OCI-LY1 (cell line): Measurements from ENCODE around the gene BLCAP.
"Not testable (repeated sequence)": the region's sequence is repeated elsewhere in the genome, so short reads cannot be mapped to it uniquely, and the experiment has no call there.

Experiments
- H2AFZ ChIP-seq: fragments of 200-600 bp; sonication (generic), shearing (Covaris generic); 2 replicates; pipeline ENCODE4 v1.6.0; 2014; ENCODE audit warnings: antibody characterized with exemption, mild to moderate bottlenecking, low read length
- H3F3A ChIP-seq: fragments of 200-600 bp; sonication (generic), shearing (Covaris generic); 2 replicates; pipeline ENCODE4 v1.6.0; 2014; ENCODE audit warnings: mild to moderate bottlenecking, antibody characterized with exemption, low read length, moderate library complexity; ENCODE audit not compliant: insufficient read depth
- H3K27ac ChIP-seq: fragments of 200-600 bp; sonication (generic); 2 replicates; pipeline ENCODE4 v1.5.1; 2014; ENCODE audit warnings: low read length, mixed run types, mild to moderate bottlenecking, low read depth; ENCODE audit not compliant: poor library complexity, severe bottlenecking
- H3K27me3 ChIP-seq: fragments of 200-600 bp; sonication (generic); 2 replicates; pipeline ENCODE4 v1.6.0; 2014; ENCODE audit warnings: antibody characterized with exemption, mild to moderate bottlenecking, low read length, moderate library complexity; ENCODE audit not compliant: insufficient read depth
- H3K36me3 ChIP-seq: fragments of 200-600 bp; sonication (generic); 2 replicates; pipeline ENCODE4 v1.6.1; 2014; ENCODE audit warnings: mild to moderate bottlenecking, antibody characterized with exemption, low read length, moderate library complexity, mixed read lengths; ENCODE audit not compliant: insufficient read depth
- H3K4me1 ChIP-seq: fragments of 200-600 bp; sonication (generic); 2 replicates; pipeline ENCODE4 v1.5.1; 2014; ENCODE audit warnings: mild to moderate bottlenecking, low read length, moderate library complexity; ENCODE audit not compliant: insufficient read depth, severe bottlenecking
- H3K4me2 ChIP-seq: fragments of 200-600 bp; sonication (generic), shearing (Covaris generic); 2 replicates; pipeline ENCODE4 v1.6.1; 2014; ENCODE audit warnings: low read length
- H3K4me3 ChIP-seq: fragments of 200-600 bp; sonication (generic); 2 replicates; pipeline ENCODE4 v1.5.1; 2014; ENCODE audit warnings: low read length, low read depth, mild to moderate bottlenecking, mixed read lengths; ENCODE audit not compliant: poor library complexity, severe bottlenecking
- H3K79me2 ChIP-seq: fragments of 200-600 bp; shearing (Covaris generic); 2 replicates; pipeline ENCODE4 v1.6.1; 2016; ENCODE audit warnings: mixed run types, low read length, mixed read lengths; ENCODE audit not compliant: insufficient read depth
- H3K9ac ChIP-seq: fragments of 200-600 bp; sonication (generic), shearing (Covaris generic); 2 replicates; pipeline ENCODE4 v1.6.1; 2014; ENCODE audit warnings: mild to moderate bottlenecking, low read length, mixed read lengths
- H3K9me2 ChIP-seq: fragments of 200-600 bp; sonication (generic), shearing (Covaris generic); 2 replicates; pipeline ENCODE4 v1.6.1; 2014; ENCODE audit warnings: low read depth, mild to moderate bottlenecking, low read length, mixed read lengths
- H3K9me3 ChIP-seq: fragments of 200-600 bp; shearing (Covaris generic); 2 replicates; pipeline ENCODE4 v1.6.1; 2014; ENCODE audit warnings: low read length, mixed read lengths
- H4K20me1 ChIP-seq: fragments of 200-600 bp; sonication (generic), shearing (Covaris generic); 2 replicates; pipeline ENCODE4 v1.6.0; 2016; ENCODE audit warnings: mild to moderate bottlenecking, low read length; ENCODE audit not compliant: insufficient read depth
- CTCF ChIP-seq: fragments of 200-600 bp; sonication (generic), shearing (Covaris generic); IDR thresholded peaks from 2 replicates; pipeline ENCODE4 v1.5.1; 2017; ENCODE audit warnings: mild to moderate bottlenecking, antibody characterized with exemption, low read length, moderate library complexity, mixed read lengths
- EZH2 ChIP-seq: fragments of 200-600 bp; sonication (generic), shearing (Covaris generic); IDR thresholded peaks from 2 replicates; pipeline ENCODE4 v1.8.0; 2017; ENCODE audit warnings: borderline replicate concordance, mixed run types, mild to moderate bottlenecking, antibody characterized with exemption, low read length, moderate library complexity, mixed read lengths

Gene BLCAP

GRCh38 chr20:37492096-37492625, 35.5 kb downstream of the BLCAP start:
- no peaks in the 10 kb centered on the region for H3K27me3 ChIP-seq
- no peak overlapping the region for H2AFZ ChIP-seq
- H3K27ac ChIP-seq = no peak overlapping the region
- no peaks in the 10 kb centered on the region for H3K9me2 ChIP-seq
- H3K79me2 ChIP-seq = no peaks in the 10 kb centered on the region
- no peak overlapping the region for H3K4me2 ChIP-seq
- no peak overlapping the region for H3K9ac ChIP-seq
- H3K4me1 ChIP-seq = no peaks in the 10 kb centered on the region
- H3K9me3 ChIP-seq = no peaks in the 10 kb centered on the region
- TF ChIP-seq CTCF (no peak), EZH2 (no peak)
- no peaks in the 10 kb centered on the region for H3K36me3 ChIP-seq
- no peaks in the 10 kb centered on the region for H3F3A ChIP-seq
- H4K20me1 ChIP-seq = no peaks in the 10 kb centered on the region
- no peak overlapping the region for H3K4me3 ChIP-seq

- H3K79me2 ChIP-seq = no peaks in the 10 kb centered on the region
- H3K27ac ChIP-seq = no peak overlapping the region
- no peak overlapping the region for H3K9ac ChIP-seq
- no peak overlapping the region for H3K4me2 ChIP-seq
- no peaks in the 10 kb centered on the region for H3F3A ChIP-seq
- H2AFZ ChIP-seq = no peak overlapping the region
- H4K20me1 ChIP-seq = no peaks in the 10 kb centered on the region
- no peaks in the 10 kb centered on the region for H3K27me3 ChIP-seq
- no peaks in the 10 kb centered on the region for H3K4me1 ChIP-seq
- no peaks in the 10 kb centered on the region for H3K36me3 ChIP-seq
- H3K9me2 ChIP-seq = no peaks in the 10 kb centered on the region
- TF ChIP-seq CTCF (no peak), EZH2 (no peak)
- no peak overlapping the region for H3K4me3 ChIP-seq
- no peaks in the 10 kb centered on the region for H3K9me3 ChIP-seq
Observed at GRCh38 chr20:37490663-37491350, 36.9 kb downstream of the BLCAP start.

- H3K27me3 ChIP-seq, H3K79me2 ChIP-seq, H3K9ac ChIP-seq, H3K27ac ChIP-seq, H3K4me3 ChIP-seq, H3F3A ChIP-seq, H2AFZ ChIP-seq, H3K36me3 ChIP-seq, H4K20me1 ChIP-seq, H3K4me1 ChIP-seq, H3K9me2 ChIP-seq, H3K4me2 ChIP-seq, H3K9me3 ChIP-seq: not testable (repeated sequence)
Observed at GRCh38 chr20:37486209-37486608, 41.5 kb downstream of the BLCAP start.

GRCh38 chr20:37484331-37484730, 43.3 kb downstream of the BLCAP start:
- H4K20me1 ChIP-seq = no peaks in the 10 kb centered on the region
- H3K4me1 ChIP-seq = no peaks in the 10 kb centered on the region
- no peaks in the 10 kb centered on the region for H3K9me3 ChIP-seq
- no peaks in the 10 kb centered on the region for H3K79me2 ChIP-seq
- no peak overlapping the region for H2AFZ ChIP-seq
- H3F3A ChIP-seq = no peaks in the 10 kb centered on the region
- no peak overlapping the region for H3K4me2 ChIP-seq
- no peaks in the 10 kb centered on the region for H3K9me2 ChIP-seq
- no peak for TF ChIP-seq CTCF
- TF ChIP-seq EZH2 = no peak
- no peak overlapping the region for H3K27ac ChIP-seq
- no peak overlapping the region for H3K9ac ChIP-seq
- H3K4me3 ChIP-seq = no peak overlapping the region
- H3K27me3 ChIP-seq = no peaks in the 10 kb centered on the region
- no peaks in the 10 kb centered on the region for H3K36me3 ChIP-seq
